Measurements from ENCODE around the gene PDIA6.

Gene PDIA6

DNA sequence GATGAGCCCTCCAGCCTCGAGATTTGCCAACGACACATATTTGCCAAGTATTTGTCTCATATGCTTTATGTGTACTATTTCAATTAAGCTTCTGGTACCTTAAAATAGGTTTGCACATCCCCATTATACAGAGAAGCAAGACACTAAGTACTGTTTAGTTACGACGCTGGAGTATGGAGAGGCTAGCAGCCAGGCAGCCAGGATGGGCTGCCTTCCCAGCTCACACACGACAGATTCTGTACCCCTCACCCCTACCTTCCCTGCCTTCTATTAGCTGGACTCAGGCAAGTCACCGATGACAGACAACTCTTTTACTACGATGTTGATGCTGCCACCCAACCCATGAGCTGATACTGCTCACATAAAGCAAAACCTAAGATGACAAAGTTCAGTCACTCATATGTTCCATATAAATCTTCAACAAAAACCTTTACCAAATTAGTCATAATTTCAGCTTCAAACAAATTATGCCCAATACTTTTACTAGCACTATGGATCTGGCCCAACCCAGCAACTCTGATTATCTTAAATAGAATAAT is 17.0 kb downstream of the PDIA6 start:
- DNase-seq (ENCODE audit: low read depth): no peak
- TF ChIP-seq, protein P1, sequence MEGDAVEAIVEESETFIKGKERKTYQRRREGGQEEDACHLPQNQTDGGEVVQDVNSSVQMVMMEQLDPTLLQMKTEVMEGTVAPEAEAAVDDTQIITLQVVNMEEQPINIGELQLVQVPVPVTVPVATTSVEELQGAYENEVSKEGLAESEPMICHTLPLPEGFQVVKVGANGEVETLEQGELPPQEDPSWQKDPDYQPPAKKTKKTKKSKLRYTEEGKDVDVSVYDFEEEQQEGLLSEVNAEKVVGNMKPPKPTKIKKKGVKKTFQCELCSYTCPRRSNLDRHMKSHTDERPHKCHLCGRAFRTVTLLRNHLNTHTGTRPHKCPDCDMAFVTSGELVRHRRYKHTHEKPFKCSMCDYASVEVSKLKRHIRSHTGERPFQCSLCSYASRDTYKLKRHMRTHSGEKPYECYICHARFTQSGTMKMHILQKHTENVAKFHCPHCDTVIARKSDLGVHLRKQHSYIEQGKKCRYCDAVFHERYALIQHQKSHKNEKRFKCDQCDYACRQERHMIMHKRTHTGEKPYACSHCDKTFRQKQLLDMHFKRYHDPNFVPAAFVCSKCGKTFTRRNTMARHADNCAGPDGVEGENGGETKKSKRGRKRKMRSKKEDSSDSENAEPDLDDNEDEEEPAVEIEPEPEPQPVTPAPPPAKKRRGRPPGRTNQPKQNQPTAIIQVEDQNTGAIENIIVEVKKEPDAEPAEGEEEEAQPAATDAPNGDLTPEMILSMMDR (conservative IDR thresholded peaks at IDR 0.05; ENCODE audit: low read depth, low read length): no peak
- H3K4me3 ChIP-seq (ENCODE audit: low read depth, low read length): no peak overlapping the region

DNA sequence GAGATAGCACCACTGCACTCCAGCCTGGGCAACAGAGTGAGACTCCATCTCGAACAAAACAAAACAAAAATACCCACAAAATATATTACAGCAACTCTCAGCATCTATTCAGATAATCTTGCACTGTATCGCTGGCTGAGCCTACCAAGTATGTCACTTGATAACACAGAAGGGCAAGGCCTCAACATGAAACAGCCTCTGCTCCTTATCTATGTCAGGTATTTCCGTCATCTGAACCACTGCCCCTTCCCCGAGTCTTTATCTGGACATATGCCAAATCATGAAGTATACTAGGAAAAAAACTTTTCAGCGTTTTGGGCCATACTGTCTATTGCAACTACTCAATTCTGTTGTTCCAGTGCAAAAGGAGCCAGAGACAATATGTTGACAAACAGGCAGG is 17.7 kb downstream of the PDIA6 start:
- TF ChIP-seq, protein P1 (conservative IDR thresholded peaks at IDR 0.05; ENCODE audit: low read depth, low read length): no peak
- no peak for DNase-seq (ENCODE audit: low read depth)

DNA sequence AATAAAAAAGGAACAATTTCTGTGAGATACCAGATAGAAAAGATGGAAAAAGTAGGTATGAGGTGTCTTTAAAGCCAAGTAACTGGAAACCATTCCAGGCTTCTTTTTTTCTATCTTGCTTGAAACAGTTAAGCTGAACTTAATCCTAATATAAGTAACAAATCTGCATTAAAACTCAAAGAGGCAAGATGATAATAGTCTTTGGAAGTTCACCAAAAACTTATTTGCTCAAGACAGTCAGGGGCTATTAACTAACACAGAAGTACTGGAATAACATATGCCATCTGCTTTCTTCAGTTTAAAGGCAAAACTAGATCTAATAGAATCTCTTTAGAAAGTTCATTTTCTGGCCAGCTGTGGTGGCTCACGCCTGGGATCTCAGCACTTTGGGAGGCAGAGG is 18.8 kb downstream of the PDIA6 start:
- DNase-seq (ENCODE audit: low read depth): no peak
- no peak overlapping the region for H3K4me3 ChIP-seq (ENCODE audit: low read depth, low read length)
- TF ChIP-seq, protein P1 (conservative IDR thresholded peaks at IDR 0.05; ENCODE audit: low read depth, low read length): no peak

More for the DNA sequence above, 17.7 kb downstream of the PDIA6 start:
- H3K4me3 ChIP-seq (ENCODE audit: low read depth, low read length): no peak overlapping the region

DNA sequence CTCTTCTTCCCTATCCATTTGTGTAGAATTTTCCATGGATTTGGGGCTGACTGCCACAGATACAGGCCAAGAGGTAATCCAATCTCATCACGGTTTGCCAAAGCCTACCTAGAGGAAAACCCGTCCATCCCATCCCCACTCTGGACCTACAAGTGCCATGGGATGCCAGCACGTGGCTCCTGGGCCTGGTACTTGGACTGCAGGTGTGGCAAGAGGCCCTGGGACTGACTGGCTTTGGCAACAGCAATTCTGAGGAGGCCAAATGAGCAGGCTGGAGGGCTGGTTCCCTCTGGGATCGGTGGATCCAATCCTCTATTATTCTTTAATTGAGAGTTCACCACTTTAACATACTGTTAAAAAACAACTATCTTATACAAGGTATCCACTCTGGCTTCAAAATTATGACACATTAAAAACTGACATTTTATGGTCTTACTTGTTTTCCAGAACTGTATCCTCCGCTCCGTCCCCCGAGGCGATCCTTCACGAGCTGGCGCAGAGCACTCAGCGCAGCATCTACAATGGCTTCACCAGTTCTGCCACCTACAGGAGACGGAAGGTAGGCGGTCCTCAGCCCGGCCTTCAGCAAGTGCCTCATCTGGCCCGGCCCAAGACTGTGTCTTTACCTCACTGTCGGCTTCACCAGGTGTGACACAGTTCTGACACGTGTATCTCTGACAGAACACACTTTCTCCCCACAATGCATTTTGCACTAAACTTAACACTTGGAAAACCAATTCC is 19.8 kb downstream of the PDIA6 start:
- no peak overlapping the region for H3K4me3 ChIP-seq (ENCODE audit: low read depth, low read length)
- TF ChIP-seq, protein P1 (conservative IDR thresholded peaks at IDR 0.05; ENCODE audit: low read depth, low read length): no peak
- no peak for DNase-seq (ENCODE audit: low read depth)

DNA sequence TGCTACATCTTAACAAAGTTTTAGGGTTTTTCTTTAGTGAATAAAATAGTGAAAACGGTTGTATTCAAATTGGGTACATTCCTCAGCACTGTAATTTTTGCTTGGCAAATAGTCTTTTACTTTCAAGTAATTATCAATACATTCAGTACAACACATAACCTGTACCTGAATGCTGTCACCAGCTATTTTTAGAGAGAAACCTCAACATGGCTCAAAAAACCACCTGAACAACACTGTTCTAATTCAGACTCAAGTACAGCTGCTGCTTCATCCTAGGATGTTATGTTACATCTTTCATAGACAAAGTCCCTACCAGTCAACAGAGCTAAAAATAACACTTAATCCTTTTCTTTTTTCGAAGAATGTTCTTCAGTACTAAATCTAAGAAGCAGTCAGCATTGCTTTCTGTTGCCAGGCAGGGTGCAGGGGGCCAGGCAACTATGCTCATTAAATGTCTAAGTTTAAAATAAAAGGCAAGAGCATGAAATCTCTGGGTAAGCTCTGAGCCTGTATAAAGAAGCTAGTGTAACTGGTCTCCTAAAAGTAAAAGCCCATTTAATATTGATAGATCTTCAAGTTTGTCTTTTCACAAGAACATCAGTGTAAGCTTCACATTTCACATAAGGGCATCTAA is 20.5 kb downstream of the PDIA6 start:
- DNase-seq (ENCODE audit: low read depth): no peak
- no peak overlapping the region for H3K4me3 ChIP-seq (ENCODE audit: low read depth, low read length)
- TF ChIP-seq, protein P1 (conservative IDR thresholded peaks at IDR 0.05; ENCODE audit: low read depth, low read length): no peak

DNA sequence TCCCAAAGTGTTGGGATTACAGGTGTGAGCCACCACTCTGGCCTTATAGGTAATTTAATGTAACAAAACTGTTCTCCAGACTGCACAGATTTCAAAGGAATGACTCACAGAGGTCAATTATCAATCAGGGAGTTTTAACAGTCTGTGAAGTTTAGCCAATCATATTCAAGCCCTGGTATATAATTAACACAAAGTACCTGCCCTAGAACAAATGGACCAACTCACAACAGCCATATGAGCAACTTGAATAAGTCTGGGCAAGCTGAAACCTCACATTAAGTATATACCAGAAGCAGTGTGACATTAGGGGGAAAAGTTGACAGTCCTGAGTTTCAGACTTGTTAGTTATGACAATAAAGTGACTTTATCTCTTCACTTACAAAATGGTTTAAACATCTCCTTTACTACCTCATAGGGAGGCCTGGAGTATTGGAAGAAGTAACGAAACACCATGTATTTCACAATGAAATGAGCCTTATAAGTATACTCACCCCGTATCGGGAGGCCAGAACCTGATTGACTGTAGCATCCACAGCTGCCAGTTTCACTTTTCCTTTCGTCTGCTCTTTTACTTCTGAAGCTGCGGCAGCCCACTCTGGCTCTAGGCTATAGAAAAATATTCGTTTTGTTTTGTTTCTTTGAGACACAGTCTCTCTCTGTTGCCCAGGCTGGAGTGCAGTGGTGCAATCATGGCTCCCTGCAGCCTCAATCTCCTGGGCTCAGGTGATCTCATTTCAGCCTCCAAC is 22.2 kb downstream of the PDIA6 start:
- no peak for DNase-seq (ENCODE audit: low read depth)
- TF ChIP-seq, protein P1 (conservative IDR thresholded peaks at IDR 0.05; ENCODE audit: low read depth, low read length): no peak
- no peak overlapping the region for H3K4me3 ChIP-seq (ENCODE audit: low read depth, low read length)
